Left forelimb (tissue), 1 donor: ENCODE measurements around the gene LUC7L3.
A peak's percentile ranks its signal among the peaks of the same experiment; 100 is the strongest.

Source experiments
- DNase-seq: peaks from one replicate; pipeline ENCODE4 v3.0.0-alpha.2; 2018; ENCODE audit warnings: low spot score

The LUC7L3 gene

DNA sequence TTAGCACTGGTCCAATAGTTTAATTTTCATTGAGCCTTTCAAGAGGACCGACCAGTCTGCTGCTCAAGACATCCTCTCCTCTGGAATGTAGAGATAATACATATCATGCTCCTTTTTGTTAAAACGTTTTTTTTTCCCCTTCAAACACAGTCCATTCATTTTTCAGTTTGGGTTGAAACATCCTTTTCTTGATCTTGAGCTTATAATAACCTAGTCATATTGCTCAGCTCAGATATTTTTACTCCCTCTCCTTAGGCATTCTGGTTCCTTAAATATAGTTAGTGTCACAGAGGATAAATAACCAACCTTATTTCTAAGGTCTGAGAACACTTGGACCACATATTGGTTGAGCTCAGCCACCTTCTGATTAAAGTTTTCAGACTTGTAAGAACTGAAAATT, 35.1 kb downstream of the LUC7L3 start:
- no peak for DNase-seq

GRCh38 chr17:50758524-50758923, 39.1 kb downstream of the LUC7L3 start:
- DNase-seq = no peak

GRCh38 chr17:50758989-50759544, 39.7 kb downstream of the LUC7L3 start:
- no peak for DNase-seq

DNA sequence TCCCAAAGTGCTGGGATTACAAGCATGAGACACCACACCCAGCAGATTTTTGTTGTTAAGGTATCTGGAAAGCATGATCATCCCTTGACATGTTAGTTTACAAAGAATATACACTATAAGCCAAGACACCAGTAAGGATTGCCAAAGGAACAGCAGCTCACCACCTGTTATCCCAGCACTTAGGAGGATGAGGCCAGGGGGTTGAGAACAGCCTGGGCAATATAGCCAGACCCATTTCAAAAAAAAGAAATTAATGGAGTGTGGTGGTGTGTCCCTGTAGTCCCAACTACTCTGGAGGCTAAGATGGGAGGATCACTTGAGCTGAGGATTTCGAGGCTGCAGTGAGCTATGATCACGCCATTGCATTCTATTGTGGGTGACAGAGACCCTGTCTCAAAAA, 42.8 kb downstream of the LUC7L3 start:
- DNase-seq = no peak

DNA sequence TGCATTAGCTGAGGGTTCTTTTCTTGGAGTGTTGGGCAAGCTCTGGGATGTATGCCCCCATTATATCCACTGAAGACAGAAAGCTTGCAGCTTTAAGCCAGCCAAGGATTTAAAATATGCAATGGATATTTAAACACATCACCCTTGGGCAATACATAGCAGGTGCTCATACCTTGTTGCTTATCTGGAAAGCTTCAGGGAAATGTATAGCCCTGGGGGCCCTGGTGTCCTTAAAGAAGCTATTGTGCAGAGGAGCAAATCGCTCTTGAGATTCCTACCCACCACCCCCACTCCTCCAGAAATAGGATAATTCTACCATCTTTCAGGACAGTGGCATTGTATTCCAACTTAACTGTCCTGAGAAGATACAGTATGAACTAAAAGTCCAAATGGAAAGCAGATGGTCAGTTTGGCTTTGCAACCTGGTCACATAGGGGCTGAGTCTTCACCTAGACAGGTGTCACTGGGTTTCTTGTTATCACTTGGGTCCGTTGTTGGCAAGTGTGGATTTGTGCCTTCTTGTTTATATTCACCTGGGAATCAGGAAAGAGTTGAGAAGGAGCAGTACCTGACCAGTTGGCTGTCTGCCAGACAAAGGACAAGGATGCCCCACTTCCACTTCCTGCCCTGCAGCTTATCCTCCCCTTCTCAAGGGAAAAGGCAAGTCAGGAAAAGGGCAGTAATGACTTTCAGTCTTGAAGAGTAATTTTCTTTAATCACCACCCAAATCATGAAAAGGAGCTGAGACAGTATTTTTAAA, 44.5 kb downstream of the LUC7L3 start:
- no peak for DNase-seq

DNA sequence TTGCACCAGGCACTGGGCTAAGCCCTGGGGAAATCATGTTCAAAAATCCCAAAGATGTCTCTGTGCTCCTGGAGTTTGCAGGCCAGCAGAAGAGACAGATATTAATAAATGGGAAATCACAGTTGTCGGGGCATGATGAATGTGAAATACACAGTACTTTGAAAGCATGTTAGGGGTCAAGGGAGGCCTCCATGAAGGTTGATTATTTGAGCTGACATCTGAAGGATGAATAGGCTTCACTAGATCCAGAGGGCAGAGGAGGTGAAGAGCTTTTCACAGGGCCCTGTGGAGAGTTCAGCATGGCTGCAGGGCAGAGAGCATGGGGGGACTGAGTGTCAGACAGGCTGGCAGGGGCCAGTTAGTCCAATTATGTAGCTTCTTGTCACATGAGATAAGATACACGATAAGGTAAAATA, 45.3 kb downstream of the LUC7L3 start:
- DNase-seq = no peak

DNA sequence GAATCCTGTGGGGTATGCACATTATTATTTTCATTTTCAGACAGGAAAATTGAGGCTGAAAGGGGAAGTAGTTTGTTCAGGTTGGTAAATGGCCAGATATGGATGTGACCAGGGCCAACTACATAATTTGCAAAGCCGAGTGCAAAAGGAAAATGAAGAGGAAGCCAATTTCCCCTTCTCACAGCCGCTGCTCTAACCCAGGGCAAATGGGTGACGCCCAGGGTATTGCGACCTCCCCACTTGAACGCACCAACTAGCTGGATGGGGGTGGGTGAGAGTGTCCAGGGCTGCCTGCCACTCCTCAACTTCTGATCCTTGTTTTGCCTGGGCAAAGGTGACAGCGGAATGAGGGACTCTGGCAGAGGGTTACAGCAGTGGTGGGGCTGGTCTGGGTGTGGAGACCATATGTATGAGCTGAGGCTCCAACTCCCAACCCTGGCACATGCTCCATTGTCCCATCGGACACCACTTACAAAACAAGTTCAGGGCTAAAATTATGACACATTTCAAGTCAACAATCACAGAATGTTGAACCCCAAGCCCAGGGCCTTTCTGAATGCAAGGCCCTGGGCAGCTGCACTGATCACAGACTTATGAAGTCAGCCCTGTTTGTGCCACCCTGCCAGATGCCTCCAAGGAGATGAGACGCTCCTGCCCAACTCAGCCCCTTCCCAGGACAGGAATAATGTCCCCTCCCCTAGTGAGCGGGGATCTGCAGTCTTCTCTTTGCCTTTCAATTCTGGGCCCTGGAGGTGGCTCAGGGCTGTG, 46.2 kb downstream of the LUC7L3 start:
- DNase-seq = no peak

DNA sequence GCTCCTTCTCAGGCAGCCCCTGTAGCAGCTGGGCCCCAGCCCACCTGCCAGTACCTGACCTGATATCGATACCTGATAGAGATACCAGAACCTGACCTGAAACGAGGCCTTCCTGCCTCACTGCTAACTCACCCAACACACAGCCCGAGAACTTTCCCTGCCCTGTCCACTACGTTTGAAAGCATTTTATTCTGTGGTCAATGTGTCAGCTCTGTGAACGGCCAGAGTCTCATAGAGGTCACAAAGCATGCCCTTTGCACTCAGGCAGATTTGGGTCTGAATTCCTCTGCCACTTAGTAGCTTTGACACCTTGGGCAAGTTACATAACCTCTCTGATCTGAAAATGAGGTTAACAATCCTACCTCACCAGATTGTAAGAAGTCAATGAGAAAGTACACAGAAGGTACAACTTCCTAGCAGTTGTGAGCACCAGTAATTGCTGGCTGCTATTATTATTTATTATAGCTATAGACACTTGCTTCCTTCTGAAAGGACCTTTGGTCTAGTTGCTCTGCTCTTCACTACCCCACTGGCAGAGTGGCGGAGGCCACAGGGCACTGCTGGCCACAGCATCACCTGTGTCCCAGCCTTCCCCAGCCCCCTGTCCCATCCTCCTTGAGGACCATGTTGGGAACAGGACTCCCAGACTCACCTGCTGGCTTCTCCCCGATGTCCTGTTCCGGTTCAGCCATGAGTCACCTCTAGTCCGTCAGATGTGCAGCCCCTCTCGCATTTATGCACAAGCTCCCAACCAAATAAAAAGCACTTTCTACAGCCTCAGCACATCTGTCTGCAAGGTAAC, 47.0 kb downstream of the LUC7L3 start:
- DNase-seq = no peak

DNA sequence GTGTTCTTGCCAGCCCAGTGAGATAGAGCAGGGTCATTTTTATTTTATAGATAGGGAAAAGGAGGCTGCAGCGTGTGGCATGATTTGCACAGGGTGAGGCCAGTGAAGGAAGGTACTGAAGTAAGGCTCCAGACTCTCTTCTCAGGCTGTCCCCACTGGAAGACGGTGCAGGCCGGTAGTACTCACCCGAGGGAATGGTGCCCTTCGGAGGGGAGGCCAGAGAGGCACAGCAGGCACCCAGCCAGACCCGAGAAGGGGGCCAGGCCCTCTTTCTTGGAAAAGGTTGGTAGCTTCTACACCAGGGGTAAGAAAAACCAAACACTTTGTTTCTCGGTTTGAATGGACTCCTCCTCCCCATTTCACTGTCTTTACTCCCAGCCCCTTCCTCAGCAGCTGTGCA, 47.6 kb downstream of the LUC7L3 start:
- DNase-seq = no peak

DNA sequence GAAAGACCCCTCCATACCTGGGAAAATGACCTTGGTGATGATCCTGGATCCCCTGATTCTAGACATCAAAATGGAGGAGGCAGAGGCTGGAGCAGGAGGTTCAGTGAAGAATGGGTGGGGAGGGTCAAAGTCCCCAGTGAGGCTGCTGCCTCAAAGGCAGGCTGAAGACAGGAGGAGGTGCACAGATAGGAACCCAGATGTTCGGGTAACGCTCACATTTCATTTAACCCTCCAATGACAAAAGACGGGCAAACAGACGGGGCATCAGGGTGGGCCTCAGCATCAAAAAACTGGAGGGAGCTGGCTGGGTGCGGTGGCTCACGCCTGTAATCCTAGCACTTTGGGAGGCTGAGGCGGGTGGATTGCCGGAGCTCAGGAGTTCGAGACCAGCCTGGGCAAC, 48.0 kb downstream of the LUC7L3 start, which contains the start of gene ANKRD40CL:
ANKRD40CL (minus strand) TSS at position 73 of the 400 bp plus-strand sequence. CDS start 605 bp downstream, outside the sequence.
- DNase-seq = no peak

GRCh38 chr17:50768346-50768761, 49.0 kb downstream of the LUC7L3 start:
- peak; percentile 48 for DNase-seq

DNA sequence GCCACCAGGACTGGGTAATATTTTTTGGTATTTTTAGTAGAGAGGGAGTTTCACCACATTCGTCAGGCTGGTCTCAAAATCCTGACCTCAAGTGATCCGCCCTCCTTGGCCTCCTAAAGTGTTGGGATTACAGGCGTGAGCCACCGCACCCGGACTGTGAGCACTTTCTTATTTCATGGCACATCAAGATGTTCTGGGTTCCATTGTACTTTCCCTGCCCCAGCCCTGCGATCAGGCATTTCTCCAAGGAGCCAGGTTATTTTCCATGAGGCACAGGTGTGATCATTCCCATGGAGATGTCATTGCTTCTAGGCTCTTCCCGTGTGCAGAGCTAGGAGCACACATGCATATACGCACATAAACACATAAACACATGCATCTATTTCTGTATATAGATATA, 50.5 kb downstream of the LUC7L3 start:
- peak; percentile 30 for DNase-seq

DNA sequence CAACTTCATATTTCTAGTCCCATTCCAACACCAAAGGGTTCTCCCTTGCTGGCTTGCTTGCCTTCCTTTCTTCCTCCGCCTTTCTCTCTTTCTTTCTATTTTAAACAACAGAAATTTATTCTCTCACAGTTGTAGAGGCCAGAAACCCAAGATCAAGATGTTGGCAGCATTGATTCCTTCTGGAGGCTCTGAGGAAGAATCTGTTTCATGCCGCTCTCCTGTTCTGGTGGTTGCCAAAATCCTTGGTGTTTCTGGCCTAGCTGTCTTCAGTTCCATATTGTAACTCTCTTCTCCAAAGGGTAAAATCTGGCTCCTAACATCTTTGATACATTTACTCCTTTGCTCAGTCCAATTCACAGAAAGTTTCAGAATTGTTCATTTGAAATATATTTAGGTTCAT, 50.9 kb downstream of the LUC7L3 start:
- no peak for DNase-seq

DNA sequence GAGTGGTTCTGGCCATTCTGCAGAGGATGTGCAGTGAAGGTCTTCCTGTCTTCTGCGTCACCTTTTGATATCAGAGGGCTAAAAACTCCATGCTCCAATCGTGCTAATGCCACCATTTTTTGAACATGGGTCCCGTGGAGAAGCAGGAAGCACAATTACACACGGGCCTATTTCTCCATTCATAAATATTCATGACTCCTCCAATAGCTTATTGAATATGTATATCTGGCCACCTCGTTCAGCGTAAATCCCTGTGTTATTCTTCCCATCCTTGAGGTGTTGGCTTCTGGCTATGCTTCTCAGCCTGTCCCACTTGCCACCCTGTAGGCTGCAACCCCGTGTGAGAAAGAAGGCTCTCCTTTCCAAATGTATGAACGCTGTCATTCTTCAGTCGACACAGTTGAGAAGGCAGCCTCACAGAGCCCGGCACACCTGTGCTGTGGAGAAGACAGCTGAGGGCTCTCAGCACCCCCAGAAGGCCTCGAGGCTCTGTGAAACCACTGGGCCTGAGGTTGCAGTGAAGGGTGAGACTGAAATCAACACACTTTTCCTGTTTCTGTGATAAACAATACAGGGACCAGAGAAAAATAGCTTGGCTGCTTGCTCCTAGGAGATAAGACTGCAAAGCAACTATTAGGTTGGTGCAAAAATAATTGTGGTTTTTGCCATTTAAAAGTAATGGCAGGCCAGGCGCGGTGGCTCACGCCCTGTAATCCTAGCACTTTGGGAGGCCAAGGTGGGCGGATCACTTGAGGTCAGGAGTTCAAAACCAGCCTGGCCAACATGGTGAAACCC, 52.8 kb downstream of the LUC7L3 start:
- peak; percentile 26 for DNase-seq

DNA sequence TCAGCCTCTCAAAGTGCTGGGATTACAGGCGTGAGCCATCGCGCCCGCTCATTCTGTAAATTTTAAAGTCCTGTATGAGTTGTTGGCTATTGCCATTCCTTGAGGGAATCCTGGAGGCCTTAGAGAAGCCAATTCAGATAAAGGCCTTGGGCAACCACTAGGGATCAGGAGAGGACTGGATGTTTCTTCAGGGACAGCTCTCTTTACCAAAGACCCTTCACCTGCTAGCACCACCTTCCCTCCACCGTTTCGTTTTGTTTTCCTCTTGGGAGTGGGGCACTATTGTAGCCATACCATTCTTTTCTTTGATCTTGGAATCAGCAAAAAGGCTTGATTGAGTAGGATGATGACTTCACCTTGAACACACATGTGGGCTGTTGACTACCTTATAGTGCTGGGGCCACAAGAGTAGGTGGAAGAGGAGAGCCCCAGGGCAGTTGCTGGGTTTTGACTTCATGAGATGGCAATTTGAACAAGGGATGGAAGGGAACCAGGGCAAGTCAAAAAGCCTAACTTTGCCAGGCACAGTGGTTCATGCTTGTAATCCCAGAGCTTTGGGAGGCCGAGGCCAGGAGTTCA, 54.9 kb downstream of the LUC7L3 start:
- peak; percentile 22 for DNase-seq

DNA sequence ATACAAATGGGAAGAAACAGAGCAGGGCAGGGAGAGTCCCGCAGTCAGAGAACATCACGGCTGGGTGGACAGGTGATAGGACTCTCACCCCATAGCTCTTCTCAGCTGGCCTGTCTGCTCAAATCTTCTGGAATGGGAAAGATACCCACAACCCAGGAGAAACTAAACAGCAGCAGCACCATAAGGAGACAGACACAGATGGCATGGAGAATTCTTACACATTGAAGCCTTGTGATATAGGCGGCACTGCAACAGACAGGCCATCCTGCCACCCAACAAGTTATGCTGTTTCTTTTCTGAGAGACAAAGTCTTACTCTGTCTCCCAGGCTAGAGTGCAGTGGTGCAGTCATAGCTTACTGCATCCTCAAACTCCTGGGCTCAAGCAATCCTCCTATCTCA, 56.5 kb downstream of the LUC7L3 start:
- DNase-seq = no peak

DNA sequence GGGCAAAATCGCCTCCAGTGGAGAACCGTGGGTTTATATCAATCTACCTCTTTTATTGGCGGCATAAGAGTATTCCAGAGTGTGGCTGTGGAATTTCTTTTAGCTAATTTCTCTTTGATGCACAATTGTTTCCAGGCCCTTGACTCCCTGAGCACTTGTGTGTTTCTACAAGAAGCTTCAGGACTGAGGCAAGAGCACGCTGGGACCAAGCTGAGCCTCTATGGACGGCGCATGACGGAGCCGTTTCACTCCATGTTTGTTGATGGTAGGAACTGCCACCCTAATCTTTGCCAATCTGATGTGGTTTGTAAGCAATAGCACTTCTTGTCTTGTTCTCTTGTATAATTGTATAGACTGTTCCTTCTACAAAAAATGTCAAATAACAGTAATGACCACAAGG, 59.1 kb downstream of the LUC7L3 start:
- DNase-seq = no peak

- DNase-seq = no peak
These were observed 59.6 kb downstream of the LUC7L3 start for GRCh38 chr17:50778988-50779387.

- no peak for DNase-seq
These were observed 60.4 kb downstream of the LUC7L3 start for GRCh38 chr17:50779747-50780353.

GRCh38 chr17:50781167-50781566, 61.8 kb downstream of the LUC7L3 start:
- no peak for DNase-seq
